Mesenchymal stem cell (in vitro differentiated cells and primary cell): ENCODE measurements around the gene FAM174B.

ENCODE experiments used
- DNase-seq: peaks from one replicate; pipeline ENCODE4 v3.0.0-alpha.2; 2013
- H2AFZ ChIP-seq: one replicate; pipeline ENCODE4 v1.6.1; 2013; ENCODE audit warnings: low read depth, mild to moderate bottlenecking, control low read depth, inconsistent platforms, low read length, moderate library complexity
- H2AK5ac ChIP-seq: 2 replicates; pipeline ENCODE4 v1.6.1; 2013; ENCODE audit warnings: low read length, moderate library complexity, mild to moderate bottlenecking, inconsistent platforms; ENCODE audit not compliant: severe bottlenecking
- H2BK120ac ChIP-seq: one replicate; pipeline ENCODE4 v1.6.1; 2013; ENCODE audit warnings: low read depth, mild to moderate bottlenecking, inconsistent platforms, low read length, moderate library complexity
- H2BK12ac ChIP-seq, 2 experiments: one replicate each; pipeline ENCODE4 v1.6.1; 2013; ENCODE audit warnings: inconsistent platforms in 2 of 2, low read length in 2 of 2, mild to moderate bottlenecking in 2 of 2, moderate library complexity in 2 of 2, control low read depth in 1 of 2
- H2BK15ac ChIP-seq: one replicate; pipeline ENCODE4 v1.6.1; 2013; ENCODE audit warnings: mild to moderate bottlenecking, low read depth, inconsistent platforms; ENCODE audit not compliant: poor library complexity, severe bottlenecking
- H2BK5ac ChIP-seq: 2 replicates; pipeline ENCODE4 v1.6.1; 2013; ENCODE audit warnings: low read depth, mild to moderate bottlenecking, low read length, control low read depth, inconsistent platforms; ENCODE audit not compliant: poor library complexity, severe bottlenecking
- H3K14ac ChIP-seq, 2 experiments: one replicate each; pipeline ENCODE4 v1.6.1; 2013; ENCODE audit warnings: inconsistent platforms in 2 of 2, low read length in 2 of 2, control low read depth in 1 of 2, mild to moderate bottlenecking in 1 of 2, moderate library complexity in 1 of 2
- H3K18ac ChIP-seq, 2 experiments: one replicate each; pipeline ENCODE4 v1.6.1; 2013; ENCODE audit warnings: inconsistent platforms in 2 of 2, low read length in 2 of 2, control low read depth in 1 of 2, low read depth in 1 of 2, mild to moderate bottlenecking in 1 of 2
- H3K23ac ChIP-seq, 2 experiments: one replicate each; pipeline ENCODE4 v1.6.1; 2013; ENCODE audit warnings: inconsistent platforms in 2 of 2, low read length in 2 of 2, mild to moderate bottlenecking in 2 of 2, moderate library complexity in 2 of 2, control low read depth in 1 of 2
- H3K27ac ChIP-seq: 2 replicates; pipeline ENCODE4 v1.5.1; 2013; ENCODE audit warnings: mild to moderate bottlenecking, moderate library complexity, low read length, control low read depth, inconsistent platforms; ENCODE audit not compliant: poor library complexity, severe bottlenecking
- H3K27me3 ChIP-seq, 2 experiments: 2 replicates each; pipeline versions ENCODE4 v1.6.1 to v1.7.0; 2013; ENCODE audit warnings: low read length in 2 of 2, mild to moderate bottlenecking in 2 of 2, moderate library complexity in 2 of 2, control low read depth in 1 of 2, inconsistent platforms in 1 of 2; ENCODE audit not compliant: control insufficient read depth in 1 of 2, insufficient read depth in 1 of 2
- H3K36me3 ChIP-seq, 2 experiments: 2 replicates each; pipeline versions ENCODE4 v1.6.1 to v1.7.0; 2013; ENCODE audit warnings: low read length in 2 of 2, control low read depth in 1 of 2, inconsistent platforms in 1 of 2, low read depth in 1 of 2, mild to moderate bottlenecking in 1 of 2; ENCODE audit not compliant: insufficient read depth in 2 of 2, control insufficient read depth in 1 of 2
- H3K4ac ChIP-seq, 2 experiments: one replicate each; pipeline ENCODE4 v1.6.1; 2013; ENCODE audit warnings: inconsistent platforms in 2 of 2, low read length in 2 of 2, mild to moderate bottlenecking in 2 of 2, moderate library complexity in 2 of 2, control low read depth in 1 of 2, low read depth in 1 of 2
- H3K4me1 ChIP-seq: 2 replicates; pipeline ENCODE4 v1.6.1; 2013; ENCODE audit warnings: low read depth, low read length, control low read depth; ENCODE audit not compliant: control insufficient read depth, insufficient read depth
- H3K4me2 ChIP-seq: 2 replicates; pipeline ENCODE4 v1.6.1; 2013; ENCODE audit warnings: low read length, mild to moderate bottlenecking, inconsistent platforms; ENCODE audit not compliant: poor library complexity, severe bottlenecking
- H3K4me3 ChIP-seq, 2 experiments: 2 replicates each; pipeline versions ENCODE4 v1.5.1 to v1.7.0; 2013; ENCODE audit warnings: low read length in 2 of 2, mild to moderate bottlenecking in 2 of 2, control low read depth in 1 of 2, low read depth in 1 of 2; ENCODE audit not compliant: insufficient read depth in 1 of 2
- H3K79me1 ChIP-seq: replicated peaks from 2 replicates; pipeline ENCODE4 v1.6.1; 2013; ENCODE audit warnings: mild to moderate bottlenecking, control low read depth, low read length, inconsistent platforms; ENCODE audit not compliant: poor library complexity, severe bottlenecking
- H3K9ac ChIP-seq: 2 replicates; pipeline ENCODE4 v1.7.0; 2013; ENCODE audit warnings: mild to moderate bottlenecking, low read length, moderate library complexity
- H3K9me3 ChIP-seq: 2 replicates; pipeline ENCODE4 v1.7.0; 2013; ENCODE audit warnings: mild to moderate bottlenecking, low read length; ENCODE audit not compliant: control insufficient read depth
- H4K8ac ChIP-seq: one replicate; pipeline ENCODE4 v1.6.1; 2013; ENCODE audit warnings: inconsistent platforms, mild to moderate bottlenecking, low read length, moderate library complexity
- H4K91ac ChIP-seq: one replicate; pipeline ENCODE4 v1.6.1; 2013; ENCODE audit warnings: mild to moderate bottlenecking, low read length, inconsistent platforms
- WGBS: methylation state at CpG from one replicate; pipeline ENCODE4 v1.1.7; 2013; ENCODE audit warnings: mixed read lengths; 5-methylcytosine and 5-hydroxymethylcytosine counted together

FAM174B gene

DNA sequence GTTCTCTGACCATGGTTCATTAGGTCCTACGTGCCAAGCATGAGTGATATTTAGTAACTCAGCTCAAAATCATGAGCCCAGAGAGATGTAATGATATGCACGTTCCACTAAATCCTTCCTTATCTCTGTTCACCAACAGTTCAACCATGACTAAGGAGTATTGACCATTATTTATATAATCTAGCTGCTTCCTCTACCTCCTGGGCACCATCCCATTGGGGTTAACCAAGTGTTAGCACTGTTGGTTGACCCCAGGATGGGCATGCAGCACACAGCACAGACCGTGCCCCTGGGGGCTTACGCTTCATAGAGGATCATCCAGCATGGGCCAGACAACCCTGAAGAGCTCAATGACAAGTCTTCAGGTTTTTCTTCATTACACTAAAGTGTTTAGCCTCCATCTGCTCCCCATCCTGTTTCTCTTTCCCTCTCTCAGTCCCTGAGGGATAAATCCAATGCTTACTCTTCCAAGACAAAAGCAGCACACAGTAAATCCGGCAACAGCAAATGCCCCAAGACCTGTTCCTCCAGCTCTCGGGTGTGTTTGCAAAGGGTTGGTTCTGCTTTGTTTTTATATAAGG, 10.4 kb downstream of the FAM174B start:
- Histone ChIP-seq H3K79me1 (no peaks in the 10 kb centered on the region), H4K8ac (no peak overlapping the region), H3K23ac (no peak overlapping the region), H2BK120ac (no peak overlapping the region), H3K9me3 (peaks cover under 1% of the 10 kb centered on the region), H3K14ac (no peak overlapping the region), H3K27me3 (peaks cover 0 to 4% of the 10 kb centered on the region in 2 experiments), H3K36me3 (no peaks in the 10 kb centered on the region), H4K91ac (no peak overlapping the region), H2AFZ (no peak overlapping the region), H2BK15ac (no peak overlapping the region), H3K4me2 (no peak overlapping the region), H3K4me3 (no peak overlapping the region), H3K4me1 (no peaks in the 10 kb centered on the region), H3K9ac (no peak overlapping the region), H2AK5ac (no peak overlapping the region), H3K4ac (no peak overlapping the region), H3K18ac (no peak overlapping the region), H2BK12ac (no peak overlapping the region), H2BK5ac (no peak overlapping the region), H3K27ac (no peak overlapping the region)
- DNase-seq, result no peak
- WGBS, result 80% methylated on average over 6 of the region's 6 CpGs

DNA sequence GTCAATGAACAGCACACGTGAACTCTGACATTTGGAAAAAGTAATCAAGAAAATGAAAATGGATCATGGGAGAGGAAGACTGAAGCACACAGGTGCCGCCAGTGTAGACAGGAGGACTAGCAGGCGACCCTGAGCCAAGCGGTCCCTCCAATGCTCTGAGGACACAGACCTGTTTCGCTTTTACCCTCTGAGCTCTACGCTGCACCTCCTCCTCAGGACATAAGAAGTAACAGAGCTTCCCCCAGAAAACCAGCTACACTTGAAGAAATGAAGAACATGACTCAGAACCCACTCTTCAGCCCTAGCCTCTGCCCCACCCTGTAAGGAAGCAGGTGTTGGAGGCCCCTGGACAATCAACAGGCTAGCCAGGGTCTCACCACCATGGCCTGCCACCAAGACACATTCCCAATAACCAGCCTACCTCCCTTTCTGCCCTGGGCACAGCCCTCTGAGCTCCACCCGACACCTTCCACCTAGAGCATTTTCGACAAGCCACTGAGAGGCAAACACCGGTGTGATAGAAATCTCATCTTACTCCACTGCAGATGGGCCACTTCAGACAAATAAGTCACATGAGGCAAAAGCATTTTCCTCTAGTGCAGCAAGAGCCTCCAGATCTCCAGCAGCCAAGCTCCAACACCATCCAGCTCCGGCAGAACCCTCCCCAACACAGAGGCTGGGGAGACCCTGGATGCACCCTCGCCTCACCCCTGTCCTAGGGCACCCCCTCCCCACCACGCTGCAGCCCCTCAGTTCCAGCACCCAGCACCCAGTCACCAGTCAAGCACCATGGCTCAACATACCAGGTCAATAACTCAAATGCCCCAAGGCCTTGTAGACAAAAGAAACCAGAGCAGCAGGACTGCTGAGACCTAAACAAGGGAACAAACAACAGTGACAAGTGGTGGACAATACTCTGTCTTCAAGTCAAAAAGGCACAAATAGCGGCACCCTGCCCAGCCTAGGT, 11.4 kb downstream of the FAM174B start:
- Histone ChIP-seq H4K91ac (peak overlapping the region; percentile 41), H3K9me3 (peaks cover 8% of the 10 kb centered on the region), H3K4me2 (no peak overlapping the region), H2AFZ (no peak overlapping the region), H2BK12ac (no peak overlapping the region), H2BK120ac (no peak overlapping the region), H2BK5ac (no peak overlapping the region), H3K79me1 (no peaks in the 10 kb centered on the region), H3K18ac (no peak overlapping the region), H2BK15ac (no peak overlapping the region), H3K4me3 (no peak overlapping the region), H2AK5ac (no peak overlapping the region), H3K23ac (no peak overlapping the region), H3K27me3 (peaks cover 0 to 4% of the 10 kb centered on the region in 2 experiments), H3K27ac (no peak overlapping the region), H3K9ac (no peak overlapping the region), H3K36me3 (no peaks in the 10 kb centered on the region), H3K4me1 (no peaks in the 10 kb centered on the region), H3K14ac (no peak overlapping the region), H3K4ac (no peak overlapping the region), H4K8ac (peak overlapping the region; percentile 14)
- 91% methylated on average over 13 of the region's 13 CpGs for WGBS
- no peak for DNase-seq

DNA sequence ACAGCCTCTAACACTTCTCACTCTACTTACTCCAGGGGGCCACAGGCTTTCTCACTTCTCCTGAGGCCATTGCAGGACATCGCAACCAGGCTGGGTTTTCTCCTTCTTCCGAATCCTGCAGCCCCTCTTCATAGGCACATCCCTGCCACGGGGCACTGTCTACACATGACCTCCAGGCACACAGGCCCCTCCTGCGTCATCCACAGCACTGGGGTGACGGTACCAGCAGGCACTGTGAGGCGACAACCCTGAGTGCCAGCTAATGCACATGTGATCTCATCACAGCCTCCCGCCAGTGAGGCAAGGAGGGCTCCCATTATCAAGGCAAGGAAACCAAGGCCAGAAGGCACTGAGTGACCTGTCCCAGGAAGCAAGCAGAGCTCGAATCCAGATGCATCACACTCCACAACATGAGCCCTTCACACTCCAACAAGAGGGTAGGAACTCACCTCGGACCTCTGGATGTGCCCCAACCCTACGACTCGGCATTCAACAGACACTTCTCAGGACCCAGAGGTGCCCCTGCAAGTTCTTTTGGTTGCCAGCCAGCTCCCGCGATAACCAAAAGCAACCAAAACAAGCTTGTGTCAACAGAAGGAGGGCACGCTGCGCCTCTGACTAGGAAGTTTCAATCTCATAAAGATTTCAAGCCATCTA, 16.7 kb downstream of the FAM174B start:
- peak overlapping the region; percentile 8 to 94 for H3K18ac ChIP-seq
- H3K23ac ChIP-seq, result no peak overlapping the region
- peaks cover 0 to 9% of the 10 kb centered on the region in 2 experiments for H3K27me3 ChIP-seq
- no peak overlapping the region for H2BK5ac ChIP-seq
- 89% methylated on average over 15 of the region's 15 CpGs for WGBS
- peaks cover 8% of the 10 kb centered on the region for H3K9me3 ChIP-seq
- H2BK15ac ChIP-seq, result peak overlapping the region; percentile 26
- no peak overlapping the region for H3K9ac ChIP-seq
- no peak overlapping the region for H3K4me3 ChIP-seq
- no peak overlapping the region for H3K4me2 ChIP-seq
- peaks cover 1% of the 10 kb centered on the region for H3K4me1 ChIP-seq
- no peak overlapping the region for H2AK5ac ChIP-seq
- no peak for DNase-seq
- no peaks in the 10 kb centered on the region for H3K36me3 ChIP-seq
- peak overlapping the region; percentile 85 for H4K91ac ChIP-seq
- no peaks in the 10 kb centered on the region for H3K79me1 ChIP-seq
- peak overlapping the region; percentile 71 to 81 for H3K4ac ChIP-seq
- H4K8ac ChIP-seq, result peak overlapping the region; percentile 52
- H2AFZ ChIP-seq, result no peak overlapping the region
- H2BK120ac ChIP-seq, result peak overlapping the region; percentile 11
- H3K14ac ChIP-seq, result peak overlapping the region in 1 of 2 experiments; percentile 92
- H2BK12ac ChIP-seq, result peak overlapping the region; percentile 83 to 96
- H3K27ac ChIP-seq, result no peak overlapping the region

DNA sequence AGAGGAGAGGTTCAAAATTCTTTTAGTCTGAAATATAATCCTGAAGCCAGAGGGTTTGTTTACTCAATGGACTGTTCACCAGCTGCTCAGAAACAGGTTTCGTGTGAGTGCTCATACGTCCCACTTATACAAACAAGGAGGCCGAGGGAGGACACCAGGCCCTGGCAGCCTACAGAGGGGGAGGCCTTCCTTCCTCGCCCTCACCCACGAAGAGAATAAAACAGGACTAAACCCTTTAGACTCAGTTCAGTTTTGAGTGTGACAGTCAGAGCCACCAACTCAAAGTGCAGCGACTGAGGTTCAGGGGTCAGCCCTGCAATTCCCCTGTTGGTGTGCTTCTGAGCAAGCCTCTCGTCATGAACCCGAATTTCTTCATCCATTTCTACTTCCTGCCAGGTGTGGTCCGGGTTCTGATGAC, 17.3 kb downstream of the FAM174B start:
- Histone ChIP-seq H2BK12ac (peak overlapping the region in 1 of 2 experiments; percentile 17), H3K23ac (no peak overlapping the region), H3K4ac (peak overlapping the region in 1 of 2 experiments; percentile 33), H2AFZ (no peak overlapping the region), H4K8ac (peak overlapping the region; percentile 52), H2AK5ac (no peak overlapping the region), H3K27ac (no peak overlapping the region), H3K36me3 (no peaks in the 10 kb centered on the region), H3K79me1 (no peaks in the 10 kb centered on the region), H3K9me3 (peaks cover 8% of the 10 kb centered on the region), H2BK120ac (no peak overlapping the region), H3K9ac (no peak overlapping the region), H3K27me3 (peaks cover 0 to 5% of the 10 kb centered on the region in 2 experiments), H3K18ac (peak overlapping the region; percentile 8 to 94), H3K4me1 (peaks cover 1% of the 10 kb centered on the region), H3K4me3 (no peak overlapping the region), H2BK5ac (no peak overlapping the region), H2BK15ac (no peak overlapping the region), H3K14ac (peak overlapping the region in 1 of 2 experiments; percentile 92), H3K4me2 (no peak overlapping the region), H4K91ac (peak overlapping the region; percentile 85)
- DNase-seq, result peak; percentile 85
- 39% methylated on average over 9 of the region's 9 CpGs for WGBS
